ENCODE results near the gene CAMKK2.

DNA sequence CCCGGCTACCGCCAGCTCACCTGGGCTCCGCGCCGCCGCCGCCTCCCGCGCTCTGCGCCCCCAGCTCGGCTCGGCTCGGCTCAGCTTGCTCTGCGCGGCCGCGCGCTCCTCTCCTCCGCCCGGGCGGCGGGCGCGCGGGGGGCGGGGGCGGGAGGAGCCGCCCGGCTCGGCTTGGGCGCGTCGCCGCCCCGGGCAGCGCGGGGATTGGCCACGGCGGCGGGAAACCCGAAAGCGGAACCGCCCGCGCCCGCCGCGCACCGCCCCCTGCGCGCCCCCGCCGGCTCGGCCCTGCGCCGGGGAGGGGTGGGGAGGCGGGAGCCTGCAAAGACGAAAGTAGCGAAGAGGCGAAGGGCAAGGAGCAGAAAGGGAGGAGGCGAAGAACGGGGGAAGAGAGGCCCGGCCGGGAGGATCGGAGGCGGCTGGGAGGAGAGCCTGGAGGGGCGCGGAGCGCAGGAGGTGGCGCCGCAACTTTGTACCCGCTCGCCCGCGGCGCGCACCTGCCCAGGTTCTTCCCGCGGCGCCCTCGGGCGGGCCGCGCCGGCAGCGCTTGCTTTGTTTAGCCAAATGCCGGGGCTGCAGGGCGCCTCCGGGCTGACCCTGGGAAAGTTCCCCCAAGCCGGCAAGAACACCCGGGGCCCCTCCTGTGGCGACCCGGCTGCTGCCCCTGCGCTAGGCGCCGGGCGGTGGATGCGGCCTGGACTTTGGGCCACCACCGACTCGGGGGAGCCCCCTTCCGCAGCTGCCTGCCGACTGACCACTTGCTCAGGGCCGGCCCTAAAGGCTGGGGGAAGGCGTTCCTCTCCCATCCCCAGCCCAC, at the start of gene CAMKK2:
- TF ChIP-seq, protein P1, sequence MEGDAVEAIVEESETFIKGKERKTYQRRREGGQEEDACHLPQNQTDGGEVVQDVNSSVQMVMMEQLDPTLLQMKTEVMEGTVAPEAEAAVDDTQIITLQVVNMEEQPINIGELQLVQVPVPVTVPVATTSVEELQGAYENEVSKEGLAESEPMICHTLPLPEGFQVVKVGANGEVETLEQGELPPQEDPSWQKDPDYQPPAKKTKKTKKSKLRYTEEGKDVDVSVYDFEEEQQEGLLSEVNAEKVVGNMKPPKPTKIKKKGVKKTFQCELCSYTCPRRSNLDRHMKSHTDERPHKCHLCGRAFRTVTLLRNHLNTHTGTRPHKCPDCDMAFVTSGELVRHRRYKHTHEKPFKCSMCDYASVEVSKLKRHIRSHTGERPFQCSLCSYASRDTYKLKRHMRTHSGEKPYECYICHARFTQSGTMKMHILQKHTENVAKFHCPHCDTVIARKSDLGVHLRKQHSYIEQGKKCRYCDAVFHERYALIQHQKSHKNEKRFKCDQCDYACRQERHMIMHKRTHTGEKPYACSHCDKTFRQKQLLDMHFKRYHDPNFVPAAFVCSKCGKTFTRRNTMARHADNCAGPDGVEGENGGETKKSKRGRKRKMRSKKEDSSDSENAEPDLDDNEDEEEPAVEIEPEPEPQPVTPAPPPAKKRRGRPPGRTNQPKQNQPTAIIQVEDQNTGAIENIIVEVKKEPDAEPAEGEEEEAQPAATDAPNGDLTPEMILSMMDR (IDR thresholded peaks at IDR 0.05), result no peak
- TF ChIP-seq POLR2A (IDR thresholded peaks at IDR 0.05), result no peak

Data from suprapubic skin (tissue), 3 donors.